HG03460 (cell line): ENCODE results near the gene PCSK9.
A peak's percentile ranks its signal among the peaks of the same experiment; 100 is the strongest.
"Not testable (repeated sequence)": the region's sequence is repeated elsewhere in the genome, so short reads cannot be mapped to it uniquely, and the experiment has no call there.

Source experiments
- ATAC-seq: cut with Tn5 transposase; IDR thresholded peaks from one replicate; pipeline ENCODE4 v1.9.1; 2021; ENCODE audit not compliant: unreplicated experiment

The PCSK9 gene

DNA sequence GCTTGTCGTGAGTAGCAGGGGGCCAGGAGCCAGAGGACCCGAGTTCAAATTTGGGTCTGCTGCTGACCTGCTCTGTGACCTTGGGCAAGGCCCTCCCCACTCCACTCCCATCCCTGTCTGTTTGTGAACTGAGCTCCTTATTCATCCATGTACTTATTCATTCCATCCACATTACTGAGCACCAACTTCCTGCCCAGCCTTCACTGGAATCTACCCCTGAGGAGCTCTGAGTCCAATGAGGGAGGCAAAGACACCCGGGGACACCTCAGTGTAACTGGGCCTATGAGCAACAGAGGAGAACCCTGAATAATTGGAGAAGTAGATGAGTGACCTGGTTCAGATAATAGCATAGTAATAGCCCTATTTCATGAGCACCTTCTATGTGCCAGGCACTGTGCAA is 31.7 kb upstream of the PCSK9 start:
- no peak for ATAC-seq

- no peak for ATAC-seq
Observed at GRCh38 chr1:55010194-55010886, 29.0 kb upstream of the PCSK9 start.

- ATAC-seq: no peak
Observed at GRCh38 chr1:55010887-55011217, 28.5 kb upstream of the PCSK9 start.

DNA sequence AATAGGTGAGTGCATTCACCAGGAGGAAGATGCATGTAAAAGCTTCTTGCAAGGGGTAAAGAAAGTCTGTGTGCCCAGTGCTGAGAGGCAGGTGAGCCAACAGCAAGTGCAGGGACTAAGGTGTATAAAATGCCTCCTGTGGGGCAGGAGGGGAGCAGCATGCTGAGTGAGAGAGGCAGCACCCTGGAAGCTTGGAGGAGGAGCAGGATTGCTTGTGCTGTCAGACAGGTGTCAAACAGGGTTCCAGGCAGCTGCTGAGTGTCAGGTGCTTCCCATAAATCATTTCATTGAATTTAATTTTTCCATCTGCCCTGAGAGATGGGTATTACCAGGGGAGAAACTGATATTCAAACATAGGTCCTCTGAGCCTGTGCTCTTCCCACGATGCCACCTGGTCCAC is 26.7 kb upstream of the PCSK9 start:
- ATAC-seq: no peak

GRCh38 chr1:55015123-55015522 is 24.2 kb upstream of the PCSK9 start:
- no peak for ATAC-seq

DNA sequence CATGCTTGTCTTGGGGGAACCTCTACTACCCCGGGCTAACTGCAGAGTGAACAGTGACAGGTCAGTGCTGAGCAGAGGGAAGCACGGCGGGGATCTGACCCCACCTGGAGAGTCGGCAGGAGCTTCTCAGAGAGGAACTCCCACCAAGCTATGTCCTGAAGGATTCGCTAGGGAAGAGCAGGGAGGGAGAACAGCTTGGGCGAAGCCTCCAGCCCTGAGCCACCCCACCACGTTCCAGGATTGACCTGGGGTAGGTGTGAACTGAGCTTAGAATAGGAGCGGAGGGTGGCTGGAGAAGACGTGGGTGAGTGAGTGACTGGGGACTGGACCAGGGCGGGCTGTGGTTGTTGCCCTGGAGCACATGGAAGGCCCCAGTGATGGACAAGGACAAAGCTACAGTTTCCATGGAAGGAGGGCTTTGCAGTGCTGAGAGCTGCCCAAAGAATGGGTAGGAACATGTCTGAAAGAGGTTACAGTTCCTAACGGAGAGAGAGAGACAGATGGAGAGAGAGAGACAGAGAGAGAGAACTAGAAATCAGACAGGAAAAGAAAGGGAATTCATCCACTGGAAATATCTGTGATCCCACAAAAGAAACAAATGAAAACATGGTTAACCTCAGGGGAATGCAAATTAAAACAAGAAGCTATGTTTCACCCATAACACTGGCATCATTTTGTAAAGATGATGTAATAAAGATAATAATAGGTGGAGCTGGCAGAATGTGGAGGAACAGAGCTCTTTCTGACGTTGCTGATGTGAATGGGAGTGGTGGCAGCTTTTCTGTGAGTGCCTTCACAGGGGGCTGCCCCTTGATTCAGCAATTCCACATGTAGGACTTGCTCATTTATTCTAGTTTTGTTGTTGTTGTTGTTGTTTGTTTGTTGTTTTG is 23.4 kb upstream of the PCSK9 start:
- no peak for ATAC-seq

DNA sequence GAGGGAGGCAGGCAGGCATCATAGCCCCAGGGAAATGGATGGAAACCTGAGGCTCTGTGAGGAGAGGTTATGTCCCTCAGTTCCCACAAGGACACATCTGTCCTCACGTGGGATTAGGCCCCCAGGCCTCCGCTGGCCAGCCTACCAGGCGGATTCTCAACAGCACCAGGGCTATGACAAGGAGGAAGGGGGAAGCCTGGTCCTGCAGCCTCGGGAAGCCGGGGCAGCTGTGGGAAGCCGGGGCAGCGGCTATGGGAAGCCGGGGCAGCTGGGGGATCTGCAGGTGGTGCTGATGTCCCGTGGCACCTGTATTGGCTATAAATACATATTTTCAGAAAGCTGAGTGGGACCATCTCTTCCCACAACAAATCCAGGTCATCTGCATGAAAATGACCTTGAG is 21.0 kb upstream of the PCSK9 start:
- no peak for ATAC-seq

DNA sequence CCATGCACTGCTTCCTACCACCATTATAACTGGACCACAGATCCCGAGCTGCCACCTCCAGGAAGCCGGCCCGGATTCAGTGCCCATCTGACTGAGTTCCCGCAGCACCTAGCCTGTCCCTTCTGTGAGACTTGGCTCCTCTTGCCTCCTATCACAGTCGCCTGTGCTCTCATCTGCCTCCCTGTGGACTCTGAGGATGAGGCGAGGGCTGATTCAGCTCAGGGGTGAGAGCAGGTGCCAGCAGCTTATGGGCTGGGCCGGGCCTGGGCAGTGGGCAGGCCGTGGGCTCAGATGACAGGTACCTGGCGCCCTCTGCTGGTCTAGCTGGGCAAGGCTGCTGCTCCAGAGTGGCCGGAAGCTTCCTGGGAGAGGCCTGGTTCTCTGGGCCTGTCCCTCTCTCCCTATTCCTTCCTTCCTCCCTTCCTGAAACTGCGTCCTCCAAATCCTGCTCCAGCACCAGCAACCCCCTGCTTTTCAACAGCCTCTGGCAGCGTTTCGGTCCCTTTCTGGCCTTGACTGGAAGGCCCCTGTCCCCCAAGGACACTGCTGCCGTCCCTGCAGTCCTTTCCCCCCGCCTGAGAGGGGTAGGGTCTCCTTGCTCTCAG is 17.3 kb upstream of the PCSK9 start:
- ATAC-seq: peak; percentile 73

- not testable (repeated sequence) for ATAC-seq
Observed at GRCh38 chr1:55024163-55024562, 15.2 kb upstream of the PCSK9 start.

DNA sequence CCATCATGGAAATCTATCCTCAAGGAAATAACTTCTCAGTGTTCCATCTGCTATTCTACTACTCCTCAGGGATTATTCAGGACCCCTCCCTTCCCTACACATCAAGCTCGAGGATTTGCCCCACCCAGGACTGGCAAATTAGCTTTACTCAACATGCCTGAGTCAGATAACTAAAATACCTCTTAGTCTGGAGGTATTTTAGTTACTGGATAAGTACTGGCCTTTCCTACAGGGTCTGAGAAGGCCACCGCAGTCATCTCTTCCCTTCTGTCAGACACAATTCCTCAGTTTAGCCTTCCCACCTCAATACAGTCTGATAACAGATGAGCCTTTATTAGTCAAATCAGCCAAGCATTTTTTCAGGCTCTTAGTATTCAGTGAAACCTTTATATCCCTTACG is 12.7 kb upstream of the PCSK9 start:
- ATAC-seq: not testable (repeated sequence)

GRCh38 chr1:55031098-55031497 is 8.2 kb upstream of the PCSK9 start:
- not testable (repeated sequence) for ATAC-seq

- no peak for ATAC-seq
Observed at GRCh38 chr1:55033265-55033614, 6.1 kb upstream of the PCSK9 start.

DNA sequence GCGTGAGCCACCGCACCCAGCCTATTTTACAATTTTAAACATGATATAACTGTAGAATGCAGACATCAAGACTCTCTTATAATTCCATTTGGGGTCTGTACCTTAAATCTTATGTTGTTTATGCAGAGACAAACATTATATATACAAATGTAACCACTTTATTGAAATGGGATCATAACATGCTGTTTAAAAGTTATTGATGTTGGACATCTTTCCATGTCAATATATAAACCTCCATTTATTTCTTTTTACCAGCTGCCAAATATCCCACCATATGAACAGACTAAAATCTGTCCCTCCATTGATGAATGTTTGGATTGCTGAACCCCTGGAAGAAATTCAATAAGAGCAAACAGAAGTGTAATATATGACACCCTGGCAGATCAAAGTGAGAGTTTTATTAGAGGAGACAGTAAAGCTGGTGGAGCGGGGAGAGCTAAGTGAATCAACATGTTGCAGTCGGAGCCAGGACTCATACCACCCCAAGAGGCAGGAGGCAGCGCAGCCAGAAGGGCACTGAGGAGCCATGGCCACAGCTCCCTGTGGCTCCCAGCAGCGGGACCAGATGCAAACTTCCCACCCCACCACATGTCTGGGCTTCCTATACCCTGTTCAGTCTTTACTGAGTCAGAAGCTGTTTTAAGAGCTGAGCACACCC is 4.7 kb upstream of the PCSK9 start:
- ATAC-seq: no peak

- ATAC-seq: no peak
Observed at GRCh38 chr1:55035904-55036303, 3.4 kb upstream of the PCSK9 start.

GRCh38 chr1:55037733-55038551 is 1.4 kb upstream of the PCSK9 start:
- no peak for ATAC-seq

GRCh38 chr1:55038552-55038838 is 853 bp upstream of the PCSK9 start:
- ATAC-seq: no peak

DNA sequence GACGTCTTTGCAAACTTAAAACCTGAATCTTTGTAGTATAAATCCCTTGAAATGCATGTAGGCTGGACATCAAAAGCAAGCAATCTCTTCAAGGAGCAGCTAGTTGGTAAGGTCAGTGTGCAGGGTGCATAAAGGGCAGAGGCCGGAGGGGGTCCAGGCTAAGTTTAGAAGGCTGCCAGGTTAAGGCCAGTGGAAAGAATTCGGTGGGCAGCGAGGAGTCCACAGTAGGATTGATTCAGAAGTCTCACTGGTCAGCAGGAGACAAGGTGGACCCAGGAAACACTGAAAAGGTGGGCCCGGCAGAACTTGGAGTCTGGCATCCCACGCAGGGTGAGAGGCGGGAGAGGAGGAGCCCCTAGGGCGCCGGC is 390 bp upstream of the PCSK9 start:
- no peak for ATAC-seq

- ATAC-seq: no peak
Observed at GRCh38 chr1:55040083-55040932, 960 bp downstream of the PCSK9 start.

DNA sequence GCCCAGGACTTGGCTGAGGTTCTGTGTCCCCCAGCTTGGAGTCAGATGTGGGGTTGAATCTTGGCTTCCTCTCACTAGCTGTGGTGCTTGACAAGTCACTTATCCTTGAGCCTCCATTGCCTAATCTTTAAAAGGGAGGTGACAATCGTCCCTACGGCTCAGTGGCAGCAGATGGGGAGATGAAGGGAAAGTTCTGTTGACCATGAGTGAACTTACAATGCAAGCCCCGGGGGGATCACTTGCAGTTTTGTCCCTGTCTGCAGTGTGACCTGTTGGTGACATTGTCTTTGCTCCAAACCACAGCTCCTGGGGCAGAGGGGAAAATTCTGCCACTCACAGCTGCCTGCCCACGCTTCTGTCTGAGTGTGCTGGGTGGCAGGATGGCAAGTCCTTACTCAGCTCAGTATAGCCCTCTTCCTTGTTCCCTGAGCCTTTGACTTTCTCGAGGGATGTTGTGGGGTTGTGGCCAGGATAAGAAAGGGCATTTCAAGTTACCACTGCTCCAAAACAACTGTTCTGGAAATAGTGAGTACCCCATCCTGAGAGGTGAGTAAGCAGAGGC is 1.7 kb downstream of the PCSK9 start:
- no peak for ATAC-seq

GRCh38 chr1:55041613-55042012 is 2.3 kb downstream of the PCSK9 start:
- ATAC-seq: no peak
